ENCODE measurements around the gene MCTP1. TPM values are rescaled to one million over a fixed set of nuclear protein-coding genes. Genes with fewer than 3 reads are reported as not detected.

MCTP1 gene
- total RNA-seq, 1 donor: 5.8 TPM

DNA sequence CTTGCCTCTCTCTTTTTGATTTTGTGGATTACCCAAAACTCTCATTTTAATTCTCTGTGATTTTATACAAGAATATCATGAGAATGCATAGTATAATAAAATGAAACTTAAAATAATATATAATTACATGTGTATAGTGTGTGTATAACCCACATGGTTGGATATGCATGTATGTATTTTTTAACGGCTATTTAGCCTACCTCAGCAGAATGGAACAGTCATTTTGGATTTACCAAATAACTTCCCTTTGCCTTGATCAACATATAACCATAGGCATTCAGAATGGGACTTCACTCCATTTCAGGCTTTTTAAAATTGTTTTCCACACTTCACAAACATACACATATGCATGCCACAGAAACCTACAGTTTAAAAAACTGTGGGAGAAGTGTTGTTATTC lies 505.2 kb downstream of the MCTP1 start:
- Histone ChIP-seq H3K27me3 (ENCODE audit: insufficient read depth, low read length) (peaks cover 12% of the 10 kb centered on the region), H3K4me1 (ENCODE audit: insufficient read depth, low read length) (no peaks in the 10 kb centered on the region), H3K36me3 (ENCODE audit: insufficient read depth, low read length) (no peaks in the 10 kb centered on the region), H4K20me1 (ENCODE audit: insufficient read depth, low read length) (no peaks in the 10 kb centered on the region), H3K4me2 (ENCODE audit: insufficient read depth, low read length) (no peak overlapping the region), H2AFZ (ENCODE audit: low read length) (no peak overlapping the region), H3K4me3 (ENCODE audit: insufficient read depth, low read length) (no peak overlapping the region), H3K79me2 (ENCODE audit: insufficient read depth, low read length) (no peaks in the 10 kb centered on the region), H3K9me3 (ENCODE audit: low read depth, low read length) (no peaks in the 10 kb centered on the region), H3K27ac (ENCODE audit: low read depth, low read length) (no peak overlapping the region)
- TF ChIP-seq, protein P1, sequence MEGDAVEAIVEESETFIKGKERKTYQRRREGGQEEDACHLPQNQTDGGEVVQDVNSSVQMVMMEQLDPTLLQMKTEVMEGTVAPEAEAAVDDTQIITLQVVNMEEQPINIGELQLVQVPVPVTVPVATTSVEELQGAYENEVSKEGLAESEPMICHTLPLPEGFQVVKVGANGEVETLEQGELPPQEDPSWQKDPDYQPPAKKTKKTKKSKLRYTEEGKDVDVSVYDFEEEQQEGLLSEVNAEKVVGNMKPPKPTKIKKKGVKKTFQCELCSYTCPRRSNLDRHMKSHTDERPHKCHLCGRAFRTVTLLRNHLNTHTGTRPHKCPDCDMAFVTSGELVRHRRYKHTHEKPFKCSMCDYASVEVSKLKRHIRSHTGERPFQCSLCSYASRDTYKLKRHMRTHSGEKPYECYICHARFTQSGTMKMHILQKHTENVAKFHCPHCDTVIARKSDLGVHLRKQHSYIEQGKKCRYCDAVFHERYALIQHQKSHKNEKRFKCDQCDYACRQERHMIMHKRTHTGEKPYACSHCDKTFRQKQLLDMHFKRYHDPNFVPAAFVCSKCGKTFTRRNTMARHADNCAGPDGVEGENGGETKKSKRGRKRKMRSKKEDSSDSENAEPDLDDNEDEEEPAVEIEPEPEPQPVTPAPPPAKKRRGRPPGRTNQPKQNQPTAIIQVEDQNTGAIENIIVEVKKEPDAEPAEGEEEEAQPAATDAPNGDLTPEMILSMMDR (IDR thresholded peaks at IDR 0.05; ENCODE audit: extremely low read depth, low read depth, low read length): no peak
- no peak for DNase-seq (ENCODE audit: insufficient read length, low spot score, missing footprints)

DNA sequence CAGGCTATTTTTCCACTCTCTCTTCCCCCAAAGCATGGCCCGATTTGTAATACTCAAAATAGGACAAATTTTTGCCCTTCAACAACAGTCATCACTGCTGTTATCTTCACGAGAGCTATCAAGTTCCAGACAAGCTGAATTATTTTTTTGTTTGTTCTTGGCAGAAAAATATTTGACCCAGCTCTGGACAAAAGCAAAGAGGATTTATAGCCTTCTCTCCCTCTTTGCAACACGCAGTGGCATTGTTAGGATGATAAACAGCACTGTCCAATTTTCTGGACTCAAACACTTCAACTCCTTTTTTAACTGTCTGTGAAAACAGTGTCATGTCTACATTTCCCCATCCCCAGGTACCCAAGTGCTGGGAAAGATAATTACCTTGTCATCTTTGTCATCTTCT lies 506.2 kb downstream of the MCTP1 start:
- Histone ChIP-seq H3K79me2 (ENCODE audit: insufficient read depth, low read length) (no peaks in the 10 kb centered on the region), H3K4me3 (ENCODE audit: insufficient read depth, low read length) (no peak overlapping the region), H3K9me3 (ENCODE audit: low read depth, low read length) (no peaks in the 10 kb centered on the region), H3K4me1 (ENCODE audit: insufficient read depth, low read length) (no peaks in the 10 kb centered on the region), H2AFZ (ENCODE audit: low read length) (no peak overlapping the region), H3K27ac (ENCODE audit: low read depth, low read length) (no peak overlapping the region), H3K4me2 (ENCODE audit: insufficient read depth, low read length) (no peak overlapping the region), H3K27me3 (ENCODE audit: insufficient read depth, low read length) (peaks cover 12% of the 10 kb centered on the region), H3K36me3 (ENCODE audit: insufficient read depth, low read length) (no peaks in the 10 kb centered on the region), H4K20me1 (ENCODE audit: insufficient read depth, low read length) (no peaks in the 10 kb centered on the region)
- TF ChIP-seq, protein P1 (IDR thresholded peaks at IDR 0.05; ENCODE audit: extremely low read depth, low read depth, low read length): no peak
- DNase-seq (ENCODE audit: insufficient read length, low spot score, missing footprints): no peak

DNA sequence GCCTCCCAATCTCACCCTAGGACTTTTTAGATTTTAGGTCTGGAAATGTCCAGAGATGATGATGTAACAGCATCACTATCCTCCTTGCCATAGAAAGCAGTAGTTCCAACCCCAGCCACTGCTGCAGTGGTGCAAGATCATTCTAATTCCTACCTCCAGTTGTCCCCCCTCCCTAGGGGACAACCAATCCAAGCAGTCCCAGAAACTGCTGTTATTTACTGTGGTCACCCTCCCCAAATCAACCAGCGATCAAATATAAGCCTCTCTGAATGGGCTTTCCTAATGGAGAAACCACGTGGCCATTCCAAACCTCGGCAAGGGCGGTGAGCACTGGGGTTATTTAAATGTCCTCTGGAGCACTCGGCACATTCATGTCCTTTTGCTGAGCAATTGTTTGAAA lies 506.6 kb downstream of the MCTP1 start:
- H3K9me3 ChIP-seq (ENCODE audit: low read depth, low read length): no peaks in the 10 kb centered on the region
- no peak for DNase-seq (ENCODE audit: insufficient read length, low spot score, missing footprints)
- H2AFZ ChIP-seq (ENCODE audit: low read length): no peak overlapping the region
- H3K27me3 ChIP-seq (ENCODE audit: insufficient read depth, low read length): peaks cover 12% of the 10 kb centered on the region
- H3K4me3 ChIP-seq (ENCODE audit: insufficient read depth, low read length): no peak overlapping the region
- H3K4me1 ChIP-seq (ENCODE audit: insufficient read depth, low read length): no peaks in the 10 kb centered on the region
- no peak overlapping the region for H3K27ac ChIP-seq (ENCODE audit: low read depth, low read length)
- H4K20me1 ChIP-seq (ENCODE audit: insufficient read depth, low read length): no peaks in the 10 kb centered on the region
- no peaks in the 10 kb centered on the region for H3K36me3 ChIP-seq (ENCODE audit: insufficient read depth, low read length)
- no peaks in the 10 kb centered on the region for H3K79me2 ChIP-seq (ENCODE audit: insufficient read depth, low read length)
- TF ChIP-seq, protein P1 (IDR thresholded peaks at IDR 0.05; ENCODE audit: extremely low read depth, low read depth, low read length): no peak
- H3K4me2 ChIP-seq (ENCODE audit: insufficient read depth, low read length): no peak overlapping the region

DNA sequence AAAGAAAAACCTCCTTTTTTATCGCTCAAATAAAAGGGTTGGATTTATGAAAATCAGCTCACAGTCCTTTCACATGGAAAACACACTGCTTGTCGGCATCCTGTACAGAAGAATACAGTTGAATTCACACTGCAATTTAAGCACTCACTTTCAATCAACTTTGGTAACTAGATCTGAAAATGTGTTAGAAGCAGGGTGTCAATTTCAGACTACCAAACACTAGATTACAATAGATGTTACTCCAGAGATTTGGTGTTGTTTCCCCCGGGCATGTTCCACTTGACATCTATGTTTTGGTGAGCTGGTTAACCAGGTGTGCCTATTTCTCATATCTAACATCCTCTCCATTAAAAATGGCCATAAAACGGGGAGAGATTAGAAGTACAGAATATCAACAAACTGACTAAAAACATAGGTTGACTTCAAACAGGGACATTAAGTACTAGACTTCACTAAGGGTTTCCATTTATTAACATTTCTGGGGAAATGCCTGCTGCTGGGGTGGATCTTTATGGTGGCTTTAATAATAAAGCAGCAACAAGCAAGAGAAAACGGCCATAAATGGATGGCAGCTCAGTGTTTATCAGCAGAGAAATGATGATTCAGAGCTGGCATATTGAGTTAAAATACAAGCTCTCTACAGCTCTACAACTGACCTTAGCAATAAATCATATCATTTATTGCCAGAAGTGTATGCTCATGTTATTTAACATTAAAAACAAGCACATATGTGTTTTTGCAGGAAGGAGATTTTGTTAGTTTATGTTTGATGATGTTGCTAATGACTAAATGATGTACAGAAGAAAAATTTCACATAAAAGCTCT lies 507.6 kb downstream of the MCTP1 start:
- Histone ChIP-seq H3K4me1 (ENCODE audit: insufficient read depth, low read length) (no peaks in the 10 kb centered on the region), H3K9me3 (ENCODE audit: low read depth, low read length) (no peaks in the 10 kb centered on the region), H3K4me3 (ENCODE audit: insufficient read depth, low read length) (no peak overlapping the region), H3K79me2 (ENCODE audit: insufficient read depth, low read length) (no peaks in the 10 kb centered on the region), H3K4me2 (ENCODE audit: insufficient read depth, low read length) (peak overlapping the region; percentile 15), H3K36me3 (ENCODE audit: insufficient read depth, low read length) (no peaks in the 10 kb centered on the region), H2AFZ (ENCODE audit: low read length) (peak overlapping the region; percentile 43), H3K27me3 (ENCODE audit: insufficient read depth, low read length) (peaks cover 6% of the 10 kb centered on the region), H4K20me1 (ENCODE audit: insufficient read depth, low read length) (no peaks in the 10 kb centered on the region), H3K27ac (ENCODE audit: low read depth, low read length) (no peak overlapping the region)
- TF ChIP-seq, protein P1 (IDR thresholded peaks at IDR 0.05; ENCODE audit: extremely low read depth, low read depth, low read length): no peak
- no peak for DNase-seq (ENCODE audit: insufficient read length, low spot score, missing footprints)

Measured in osteoblast (primary cell).